Thoracic aorta (tissue), 2 donors: ENCODE measurements around the gene KRTAP16-1. TPM values are rescaled to one million over a fixed set of nuclear protein-coding genes. Genes with fewer than 3 reads are reported as not detected.

Experiments
- ATAC-seq: fragments of 150-250 bp; one replicate; pipeline ENCODE4 v1.8.0; 2017; ENCODE audit warnings: low read depth; ENCODE audit not compliant: insufficient number of reproducible peaks, low FRiP score
- DNase-seq: peaks from one replicate; pipeline ENCODE4 v3.0.0-alpha.2; 2020; ENCODE audit warnings: low spot score
- H3K27ac ChIP-seq, 2 donors: fragments of 200-600 bp; sonication (generic); 1 replicate in 1 of 2; 2 replicates in 1 of 2; pipeline ENCODE4 v1.5.1; 2016; ENCODE audit warnings: mild to moderate bottlenecking in 2 of 2, moderate library complexity in 2 of 2
- H3K27me3 ChIP-seq: fragments of 200-600 bp; sonication (generic); replicated peaks from 2 replicates; pipeline ENCODE4 v1.6.0; 2016; ENCODE audit warnings: mild to moderate bottlenecking; ENCODE audit not compliant: insufficient read depth
- H3K36me3 ChIP-seq: fragments of 200-600 bp; sonication (generic); one replicate; pipeline ENCODE4 v1.5.1; 2016
- H3K4me1 ChIP-seq, 2 donors: fragments of 200-600 bp; sonication (generic); 1 replicate in 1 of 2; 2 replicates in 1 of 2; pipeline versions ENCODE4 v1.5.1 to v1.6.0; 2016; ENCODE audit warnings: low read depth in 2 of 2, mild to moderate bottlenecking in 1 of 2; ENCODE audit not compliant: control insufficient read depth in 1 of 2
- H3K4me3 ChIP-seq: fragments of 200-600 bp; sonication (generic); 2 replicates; pipeline ENCODE4 v1.5.1; 2016; ENCODE audit warnings: mild to moderate bottlenecking
- H3K9me3 ChIP-seq: fragments of 200-600 bp; sonication (generic); 2 replicates; pipeline ENCODE4 v1.5.1; 2016
- CTCF ChIP-seq: fragments of 200-600 bp; sonication (generic); IDR thresholded peaks from one replicate; pipeline ENCODE4 v1.5.1; 2019; ENCODE audit warnings: antibody characterized with exemption
- total RNA-seq, 2 donors: library from RNA; depleted of rRNA; stranded (reverse); fragments of >200 nt; gene quantifications; one replicate each; pipeline versions ENCODE4 v1.1.0 to v1.2.3, GENCODE V29; 2016

The KRTAP16-1 gene
- total RNA-seq, 2 donors from 2014 or later = not detected

DNA sequence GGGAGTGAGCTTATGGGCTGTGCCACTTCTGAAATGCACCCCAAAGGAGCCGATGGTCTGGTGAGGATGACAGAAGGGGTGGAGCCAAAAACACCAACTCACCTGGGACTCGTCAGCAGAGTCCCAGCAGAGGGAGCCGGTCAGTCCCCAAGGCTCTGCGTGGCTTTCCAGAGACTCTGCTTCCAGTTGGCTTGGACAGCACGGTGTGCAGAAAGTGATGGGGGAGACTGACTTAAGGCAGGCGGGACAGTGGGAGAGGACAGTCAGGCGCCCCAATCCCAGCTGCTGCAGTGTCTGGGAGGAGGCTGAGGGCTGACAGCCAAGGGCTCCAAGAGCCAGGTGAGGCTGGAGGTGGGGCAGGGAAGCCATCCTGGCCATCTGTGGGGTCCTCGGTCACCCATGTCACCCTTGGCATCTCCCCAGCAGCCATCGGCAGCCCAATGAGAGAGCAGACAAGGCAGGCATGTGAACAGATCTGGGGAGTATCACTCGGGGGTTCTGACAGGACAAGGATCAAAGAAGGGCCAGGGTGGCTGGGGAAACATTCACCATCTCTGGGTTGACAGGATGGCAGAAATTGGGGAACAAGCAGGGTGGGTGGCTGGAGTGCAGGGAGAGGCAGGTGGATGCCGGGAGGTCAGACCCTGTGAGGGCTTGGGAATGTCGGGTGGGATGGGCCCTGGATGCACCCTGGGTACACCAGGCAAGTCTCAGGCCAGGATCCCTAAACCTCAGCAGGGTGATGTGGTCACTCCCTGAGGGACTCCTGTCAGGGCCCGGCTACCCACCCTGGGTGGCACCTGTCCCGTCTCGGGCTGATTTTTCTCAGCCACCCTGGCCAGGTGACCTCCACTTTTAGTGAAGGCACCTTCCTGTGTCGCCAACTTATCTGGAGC is 15.3 kb upstream of the KRTAP16-1 start:
- no peaks in the 10 kb centered on the region for H3K36me3 ChIP-seq
- DNase-seq = no peak
- no peak for ATAC-seq

DNA sequence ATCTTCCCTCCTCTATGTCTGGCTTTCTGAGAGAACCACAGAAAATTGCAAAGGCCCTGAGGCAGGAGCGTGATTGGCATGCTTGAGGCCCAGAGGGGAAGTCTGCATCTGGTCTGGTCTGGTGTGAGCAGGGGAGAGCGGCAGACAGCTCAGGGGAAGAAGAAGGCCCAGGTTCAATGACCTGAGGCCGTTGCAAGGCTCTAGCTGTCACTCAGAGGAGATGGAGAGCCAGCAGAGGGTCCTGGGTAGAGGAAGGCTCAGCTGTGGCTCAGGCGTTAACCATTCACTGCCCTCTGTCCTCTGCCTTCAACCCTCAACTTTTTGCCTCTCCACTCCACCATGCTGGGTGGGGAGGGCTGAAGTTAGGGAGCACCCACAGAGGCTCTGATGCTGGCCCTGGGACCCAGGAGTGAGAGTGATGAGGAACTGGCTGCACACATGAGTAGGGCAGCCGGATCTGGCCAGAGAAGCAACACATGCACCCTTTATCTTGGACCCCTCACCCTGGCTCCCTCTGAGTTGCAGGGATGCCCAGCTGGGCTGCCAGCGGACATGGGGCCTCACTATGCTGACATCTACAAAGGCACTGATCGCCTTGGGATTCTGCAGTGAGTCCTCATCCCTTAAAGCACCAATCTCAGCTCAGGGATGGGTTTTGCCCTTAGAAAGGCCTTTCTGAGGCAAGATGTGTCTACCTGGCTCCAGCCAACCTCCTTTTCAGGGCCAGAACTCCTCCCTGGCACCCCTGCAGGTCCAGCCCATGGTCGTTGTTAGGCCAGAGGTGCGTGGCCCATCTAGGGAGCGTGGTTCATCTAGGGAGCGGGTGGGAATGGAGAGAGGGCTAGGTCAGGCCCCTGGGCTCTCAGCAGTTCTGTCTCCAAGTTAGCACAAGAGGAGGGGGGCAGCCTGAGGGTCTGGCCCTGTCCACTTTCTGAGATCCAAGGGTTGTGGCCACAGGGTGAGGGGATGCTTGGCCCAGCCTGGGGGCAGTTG is 14.1 kb upstream of the KRTAP16-1 start:
- no peak for DNase-seq
- H3K4me3 ChIP-seq = no peak overlapping the region
- no peak overlapping the region for H3K27ac ChIP-seq

More for the DNA sequence above, 15.3 kb upstream of the KRTAP16-1 start:
- Histone ChIP-seq H3K27me3 (no peaks in the 10 kb centered on the region), H3K27ac (no peak overlapping the region), H3K9me3 (peaks cover 3% of the 10 kb centered on the region), H3K4me3 (no peak overlapping the region), H3K4me1 (no peaks in the 10 kb centered on the region)
- TF ChIP-seq CTCF = no peak

DNA sequence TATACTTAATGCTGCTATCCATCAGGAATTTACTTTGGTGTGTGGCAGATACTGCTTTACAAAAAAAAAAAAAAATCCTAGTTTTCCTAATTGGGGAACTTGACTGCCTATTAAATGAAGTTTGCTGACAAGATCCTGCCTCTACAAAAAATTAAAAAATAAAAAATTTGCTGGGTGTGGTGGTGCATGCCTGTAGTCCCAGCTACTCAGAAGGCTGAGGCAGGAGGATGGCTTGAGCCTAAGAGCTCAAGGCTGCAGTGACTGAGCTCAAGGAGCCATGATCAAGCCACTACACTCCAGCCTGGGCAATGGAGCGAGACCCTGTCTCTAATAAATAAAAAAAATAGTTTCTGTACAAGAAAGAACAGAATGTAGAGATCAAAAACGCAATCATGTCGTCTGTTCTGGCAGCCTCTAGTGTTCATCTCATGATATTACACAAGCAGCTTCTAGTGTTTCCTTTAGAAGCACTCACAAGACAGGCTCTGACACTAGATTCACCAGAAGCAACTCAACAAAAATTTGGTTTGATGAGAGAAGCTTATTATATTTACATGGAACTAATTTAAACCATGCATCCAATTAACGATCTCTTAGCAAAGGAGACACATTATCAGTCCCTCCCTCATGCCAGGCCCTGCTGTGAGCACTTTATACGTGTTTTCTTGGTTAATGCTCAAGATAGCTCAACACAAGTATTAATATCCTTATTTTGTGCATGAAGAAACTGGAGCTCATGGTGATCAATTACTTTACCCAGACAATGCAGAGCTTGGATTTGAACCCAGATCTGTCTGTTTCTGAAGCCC is 13.2 kb upstream of the KRTAP16-1 start:
- Histone ChIP-seq H3K4me3 (no peak overlapping the region), H3K4me1 (no peaks in the 10 kb centered on the region), H3K27ac (no peak overlapping the region), H3K36me3 (no peaks in the 10 kb centered on the region), H3K9me3 (peaks cover 5% of the 10 kb centered on the region), H3K27me3 (no peaks in the 10 kb centered on the region)
- TF ChIP-seq CTCF = peak; percentile 72
- ATAC-seq = no peak
- DNase-seq = no peak

More for the DNA sequence above, 14.1 kb upstream of the KRTAP16-1 start:
- no peak for TF ChIP-seq CTCF
- no peaks in the 10 kb centered on the region for H3K27me3 ChIP-seq
- no peaks in the 10 kb centered on the region for H3K4me1 ChIP-seq
- ATAC-seq = no peak
- no peaks in the 10 kb centered on the region for H3K36me3 ChIP-seq
- peaks cover 5% of the 10 kb centered on the region for H3K9me3 ChIP-seq

GRCh38 chr17:41318231-41318630 is 9.1 kb upstream of the KRTAP16-1 start:
- peaks cover 5% of the 10 kb centered on the region for H3K9me3 ChIP-seq
- no peaks in the 10 kb centered on the region for H3K27me3 ChIP-seq
- no peak overlapping the region for H3K27ac ChIP-seq
- ATAC-seq = no peak
- no peak for TF ChIP-seq CTCF
- DNase-seq = no peak
- H3K4me3 ChIP-seq = no peak overlapping the region
- no peaks in the 10 kb centered on the region for H3K4me1 ChIP-seq
- no peaks in the 10 kb centered on the region for H3K36me3 ChIP-seq
